Hematopoietic multipotent progenitor cell (in vitro differentiated cells): ENCODE measurements around the gene GRIFIN. TPM values are rescaled to one million over a fixed set of nuclear protein-coding genes. Genes with fewer than 3 reads are reported as not detected.
A peak's percentile ranks its signal among the peaks of the same experiment; 100 is the strongest.
"Not testable (repeated sequence)": the region's sequence is repeated elsewhere in the genome, so short reads cannot be mapped to it uniquely, and the experiment has no call there.

Experiments used
- DNase-seq, 3 donors: peaks; one replicate each; pipeline ENCODE4 v3.0.0-alpha.2; 2011 to 2015; ENCODE audit warnings: low read depth in 2 of 3, low spot score in 2 of 3
- total RNA-seq: library from RNA; depleted of rRNA; stranded (reverse); fragments of >200 nt; gene quantifications from one replicate; pipeline ENCODE4 v1.2.3, GENCODE V29; 2012

The GRIFIN gene
- total RNA-seq, 1 donor, result not detected

DNA sequence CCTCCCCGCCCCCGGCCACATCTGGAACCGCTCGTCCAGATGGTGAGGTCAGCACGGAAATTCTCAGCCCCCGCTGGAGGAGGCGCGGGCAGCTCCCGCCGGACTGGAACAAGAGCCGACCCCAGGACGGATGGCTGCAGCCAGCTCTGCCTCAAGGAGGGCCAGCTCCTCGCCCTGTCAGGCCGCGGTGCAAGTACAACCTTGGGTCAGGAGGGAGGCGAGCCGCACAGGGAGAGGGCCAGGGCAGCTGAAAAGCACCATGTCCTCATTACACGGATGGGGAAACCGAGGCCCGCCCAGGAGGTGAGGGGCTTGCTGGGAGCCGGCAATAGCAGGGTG lies 3.8 kb upstream of the GRIFIN start:
- DNase-seq, result no peak

- DNase-seq, result no peak
Measured at GRCh38 chr7:2479276-2480069, 3.3 kb upstream of the GRIFIN start.

- DNase-seq, result no peak
Measured at GRCh38 chr7:2478800-2479199, 2.6 kb upstream of the GRIFIN start.

- DNase-seq, result peak in 1 of 3 donors; percentile 49
Measured at GRCh38 chr7:2478399-2478785, 2.2 kb upstream of the GRIFIN start.

- peak; percentile 33 to 87 (median 80) for DNase-seq
Measured at GRCh38 chr7:2477447-2478398, 1.5 kb upstream of the GRIFIN start.

DNA sequence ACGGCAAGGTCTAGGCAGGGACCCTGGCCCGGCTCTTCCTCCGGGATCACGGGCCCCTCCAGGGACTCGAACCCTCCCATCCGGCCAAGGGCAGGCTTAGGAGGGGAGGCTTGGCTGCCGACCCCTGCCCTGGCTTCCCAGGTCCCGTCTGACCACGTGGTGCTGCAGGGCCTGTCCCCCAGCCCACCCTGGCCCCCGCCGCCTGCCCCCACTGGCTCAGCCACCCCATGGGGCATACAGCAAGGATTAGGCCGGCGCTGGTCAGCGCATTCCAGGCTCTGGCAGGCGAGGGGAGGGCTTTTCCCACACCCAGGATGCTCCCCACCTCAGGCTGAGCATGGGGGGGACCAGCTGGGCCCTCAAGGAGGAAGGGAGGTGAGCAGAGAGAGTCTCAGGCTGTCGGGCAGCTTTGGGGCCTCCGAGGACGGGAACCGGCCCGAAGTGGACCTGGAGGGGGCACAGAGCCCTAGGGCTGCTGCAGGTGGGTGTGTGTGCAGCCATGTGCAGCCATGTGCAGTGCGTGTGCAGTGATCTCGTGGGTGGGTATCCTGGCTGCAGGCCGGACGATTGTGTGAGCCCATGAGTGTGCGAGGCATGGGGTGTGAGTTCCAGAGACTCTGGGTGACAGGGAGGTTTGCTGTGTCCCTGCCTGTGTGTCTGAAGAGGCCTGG lies 713 bp upstream of the GRIFIN start:
- DNase-seq, result no peak

GRCh38 chr7:2475678-2476015 lies 551 bp downstream of the GRIFIN start:
- no peak for DNase-seq

DNA sequence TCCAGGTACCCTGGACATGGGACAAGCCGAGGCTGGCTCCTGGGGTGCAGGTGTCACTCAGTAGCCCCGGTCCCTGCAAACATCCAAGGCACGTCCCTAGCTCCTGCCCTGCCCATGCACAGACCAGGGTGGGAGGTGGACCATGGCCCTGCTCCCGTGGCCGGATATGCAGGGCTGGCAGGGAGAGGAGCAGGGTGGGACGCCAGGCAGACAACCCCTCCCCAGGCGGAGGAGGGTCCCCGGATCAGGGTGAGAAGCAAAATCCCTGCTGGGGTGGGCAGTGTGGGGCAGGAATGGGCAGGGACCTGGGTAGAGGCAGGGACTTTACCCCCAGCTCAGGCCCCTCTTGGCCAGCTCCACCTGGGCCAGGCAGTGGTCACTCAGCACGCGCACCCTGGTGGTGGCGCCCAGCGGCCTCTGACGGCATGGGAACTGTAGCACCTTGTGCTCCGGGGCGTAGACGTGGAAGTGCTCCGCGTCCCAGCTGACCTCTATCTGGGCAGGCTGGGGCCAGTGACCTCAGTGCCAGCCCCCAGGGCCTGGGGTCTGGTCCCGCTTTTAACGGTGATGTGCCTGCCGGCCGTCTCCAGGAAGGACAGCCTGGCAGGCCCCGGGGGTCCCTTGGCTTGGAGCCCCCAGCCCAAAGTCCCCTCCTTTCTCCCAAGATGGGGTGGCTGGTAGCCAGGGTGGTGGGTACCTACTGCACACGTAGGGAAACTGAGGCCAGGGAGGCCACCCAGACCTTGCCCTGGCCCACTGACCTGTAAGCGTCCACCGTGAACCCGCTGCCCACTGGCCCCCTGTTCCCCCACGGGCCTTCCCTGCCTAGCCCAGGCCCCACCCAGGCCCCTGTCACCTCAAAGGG lies 1.2 kb downstream of the GRIFIN start:
- no peak for DNase-seq

DNA sequence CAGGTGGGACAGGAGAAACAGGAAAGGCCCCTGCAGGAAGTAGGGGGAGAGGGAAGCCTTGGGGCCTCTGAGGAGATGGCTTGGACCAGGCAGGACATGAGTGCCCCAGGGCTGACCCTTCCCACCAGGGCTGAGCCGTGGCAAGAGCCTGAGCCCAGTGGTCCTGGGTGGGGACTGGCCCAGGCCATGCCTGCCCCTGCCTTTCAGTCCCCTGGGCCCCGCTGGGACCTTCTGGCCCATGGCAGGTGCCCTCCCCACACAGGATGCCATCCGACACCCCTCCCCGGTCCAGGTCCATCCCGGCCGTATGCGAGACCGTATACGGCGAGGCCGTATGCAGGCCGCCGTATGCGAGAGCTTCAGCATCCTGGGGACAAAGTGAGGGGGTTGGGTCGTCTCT lies 2.0 kb downstream of the GRIFIN start:
- DNase-seq, result no peak

DNA sequence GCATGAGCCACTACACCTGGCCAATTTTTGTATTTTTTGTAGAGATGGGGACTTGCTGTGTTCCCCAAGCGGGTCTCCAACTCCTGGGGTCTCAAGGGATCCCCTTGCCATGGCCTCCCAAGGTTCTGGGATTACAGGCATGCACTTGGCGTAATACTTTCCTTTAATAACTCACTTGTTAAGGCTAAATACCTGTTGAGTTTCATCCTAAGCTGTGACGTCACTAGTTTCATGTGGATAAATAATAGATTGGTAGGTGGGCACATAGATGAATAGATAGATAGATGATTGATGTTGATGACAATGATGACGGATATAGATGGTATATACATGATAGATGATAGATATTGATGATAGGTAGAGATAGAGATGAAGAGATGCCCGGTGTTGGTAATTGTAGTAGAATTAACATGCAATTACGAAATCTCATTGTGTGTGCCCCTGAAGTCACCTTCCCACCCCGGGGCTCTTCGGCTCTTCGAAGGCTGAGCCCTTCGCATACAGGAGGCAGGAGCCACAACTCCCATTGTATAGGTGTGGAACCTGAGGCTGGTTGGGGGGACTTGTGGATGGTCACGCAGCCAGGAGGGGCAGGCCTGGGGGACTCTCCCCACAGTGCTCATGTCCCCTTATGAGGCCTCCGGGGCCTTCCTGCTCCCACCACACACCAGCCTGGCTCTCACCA lies 2.6 kb downstream of the GRIFIN start:
- DNase-seq, result no peak

DNA sequence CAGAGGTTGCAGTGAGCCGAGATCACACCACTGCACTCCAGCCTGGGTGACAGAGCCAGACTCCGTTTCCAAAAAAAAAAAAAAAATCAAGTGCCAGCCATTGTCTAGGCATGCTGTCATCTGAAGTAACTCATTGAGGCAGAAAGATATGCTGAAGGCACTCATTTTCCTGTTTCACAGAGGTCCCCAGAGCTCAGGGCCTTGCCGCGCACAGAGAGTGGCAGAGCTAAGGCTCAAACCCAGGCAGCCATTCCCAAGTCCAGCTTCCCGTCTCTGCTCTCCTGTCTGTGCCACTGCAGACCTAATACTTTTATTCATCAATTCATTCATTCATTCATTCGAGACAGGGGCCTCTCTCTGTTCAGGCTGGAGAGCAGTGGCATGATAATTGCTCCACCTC lies 3.5 kb downstream of the GRIFIN start:
- DNase-seq, result no peak

GRCh38 chr7:2471396-2471795 lies 4.8 kb downstream of the GRIFIN start:
- peak in 1 of 3 donors; percentile 62 for DNase-seq

DNA sequence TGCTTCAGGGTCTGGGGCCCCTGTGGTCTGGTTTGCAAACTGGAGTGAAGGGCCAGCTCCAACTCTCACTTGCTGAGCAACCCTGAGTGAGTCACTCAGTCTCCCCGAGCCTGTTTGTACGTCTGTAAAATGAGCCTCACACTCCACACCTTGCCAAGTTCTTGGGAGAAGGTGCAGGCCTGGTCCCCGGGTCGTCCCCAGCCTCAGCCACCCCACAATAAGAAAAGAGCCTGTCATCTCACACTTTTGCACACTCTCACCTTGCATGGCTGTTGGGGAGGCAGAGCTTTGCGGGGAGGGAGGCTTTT lies 5.2 kb downstream of the GRIFIN start:
- DNase-seq, result no peak

DNA sequence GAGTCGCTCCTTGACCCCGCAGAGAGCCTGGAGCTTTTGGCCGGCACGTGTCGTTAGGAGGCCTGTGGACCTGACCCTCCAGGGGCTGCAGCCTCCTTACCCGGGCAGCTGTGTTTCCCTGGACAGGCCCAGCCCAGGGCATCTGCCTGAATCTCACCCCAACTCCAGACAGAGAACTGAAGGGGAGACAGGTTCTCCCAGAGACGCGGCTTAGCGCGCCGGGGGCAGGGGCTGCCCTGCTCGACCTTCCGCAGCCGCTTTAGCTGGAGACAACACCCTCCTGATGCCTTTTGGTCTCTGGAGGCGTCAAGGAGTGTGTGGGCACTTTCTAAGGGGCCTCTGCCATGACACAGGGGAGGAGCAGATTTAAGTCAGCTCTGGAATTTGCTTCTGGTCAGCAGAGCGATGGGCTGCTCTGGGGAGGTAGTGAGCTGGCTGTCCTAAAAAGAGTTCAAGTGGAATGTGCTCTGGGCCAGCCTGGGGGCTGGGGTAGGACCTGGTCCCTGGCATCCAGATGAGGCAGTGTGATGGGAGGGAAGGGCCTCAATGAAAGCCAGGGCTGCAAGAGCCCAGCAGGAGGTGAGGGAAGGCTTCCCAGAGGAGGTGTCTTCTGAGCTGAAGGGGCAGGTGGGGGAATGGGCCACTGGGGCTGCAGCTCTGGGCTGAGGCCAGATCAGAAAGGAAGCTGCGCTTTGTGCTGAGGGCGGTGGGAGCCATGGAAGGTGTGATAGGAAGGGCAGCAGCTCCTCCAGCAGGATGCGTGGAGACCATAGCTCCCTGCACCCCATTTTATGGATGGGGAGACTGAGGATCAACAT lies 5.8 kb downstream of the GRIFIN start:
- DNase-seq, result no peak

GRCh38 chr7:2469460-2470203 lies 6.6 kb downstream of the GRIFIN start:
- not testable (repeated sequence) for DNase-seq

DNA sequence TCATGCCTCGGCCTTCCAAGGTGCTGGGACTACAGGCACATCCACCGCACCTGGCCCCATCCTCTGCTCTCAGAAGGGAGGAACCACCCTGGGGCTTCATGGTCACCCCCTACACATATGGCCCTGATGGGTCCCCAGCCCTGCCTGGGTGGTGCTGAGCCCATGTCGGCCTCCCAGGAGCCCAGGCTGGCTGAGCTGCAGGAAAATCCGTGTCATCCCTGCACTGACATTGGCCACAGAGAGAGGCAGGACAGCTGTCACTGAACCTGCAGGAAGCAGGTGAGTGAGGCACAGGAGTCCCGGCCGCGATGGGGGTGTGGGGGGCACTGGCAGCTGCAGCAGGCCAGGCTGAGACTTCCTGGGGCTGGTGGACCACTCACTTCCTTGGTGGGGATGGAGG lies 8.0 kb downstream of the GRIFIN start:
- DNase-seq, result no peak

DNA sequence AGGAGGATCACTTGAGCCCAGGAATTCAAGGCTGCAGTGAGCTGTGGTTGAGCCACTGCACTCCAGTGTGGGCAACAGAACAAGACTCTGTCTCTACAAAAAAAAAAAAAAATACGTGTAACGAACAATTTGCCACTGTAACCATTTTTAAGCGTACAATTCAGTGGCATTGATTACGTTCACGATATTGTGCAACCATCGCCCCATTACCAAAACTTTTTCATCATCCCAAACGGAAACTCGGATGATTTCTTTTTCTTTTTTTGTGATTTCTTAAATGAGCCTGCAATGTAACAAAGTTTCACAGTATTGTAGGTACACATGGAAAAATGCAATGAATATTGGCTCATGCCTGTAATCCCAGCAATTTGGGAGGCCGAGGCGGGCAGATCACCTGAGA lies 9.5 kb downstream of the GRIFIN start:
- no peak for DNase-seq

GRCh38 chr7:2465928-2466327 lies 10.3 kb downstream of the GRIFIN start:
- DNase-seq, result no peak

DNA sequence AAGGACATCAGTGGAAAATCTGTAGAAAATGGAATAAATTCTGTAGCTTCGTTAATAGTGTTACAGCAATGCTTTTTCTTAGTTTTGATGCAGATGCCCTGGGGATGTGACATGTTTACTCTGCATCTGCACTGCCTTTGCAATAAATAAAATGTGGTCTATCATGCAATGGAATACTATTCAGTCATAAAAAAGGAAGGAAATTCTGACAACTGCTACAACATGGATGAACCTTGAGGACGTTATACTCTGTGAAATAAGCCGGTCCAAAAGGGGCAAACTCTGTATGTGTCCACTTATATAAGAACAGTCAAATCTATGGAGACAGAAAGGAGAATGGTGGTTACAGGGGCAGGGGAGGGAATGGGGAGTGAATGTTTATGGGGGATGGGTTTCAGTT lies 13.5 kb downstream of the GRIFIN start:
- DNase-seq, result no peak
